Upper lobe of left lung (tissue), 4 donors: Measurements from ENCODE around the gene DOCK1.

Source experiments
- CTCF ChIP-seq, 6 experiments: fragments of 450-650 bp in 4 of 6; fragments of 200-600 bp in 2 of 6; sonication (generic) in 2 of 6; IDR thresholded peaks; one replicate each; pipeline ENCODE4 v1.5.1; 2016 to 2019; ENCODE audit warnings: antibody characterized with exemption in 6 of 6
- EP300 ChIP-seq, 4 donors: sonication (generic); formaldehyde crosslinking; IDR thresholded peaks; one replicate each; pipeline ENCODE4 v1.5.1; 2017; ENCODE audit warnings: antibody characterized with exemption in 4 of 4, control low read depth in 2 of 4
- POLR2A ChIP-seq, 4 donors: fragments of 450-650 bp; IDR thresholded peaks; one replicate each; pipeline ENCODE4 v1.5.1; 2016 to 2017; ENCODE audit warnings: antibody characterized with exemption in 4 of 4, mild to moderate bottlenecking in 2 of 4
- POLR2AphosphoS5 ChIP-seq, 2 donors: sonication (generic); formaldehyde crosslinking; IDR thresholded peaks; one replicate each; pipeline ENCODE4 v1.5.1; 2017; ENCODE audit warnings: antibody characterized with exemption in 2 of 2

- no peak for TF ChIP-seq CTCF (IDR thresholded peaks at IDR 0.05)
- TF ChIP-seq POLR2A (IDR thresholded peaks at IDR 0.05), result no peak
- no peak for TF ChIP-seq EP300 (IDR thresholded peaks at IDR 0.05)
- TF ChIP-seq POLR2AphosphoS5 (IDR thresholded peaks at IDR 0.05), result no peak
Observed at GRCh38 chr10:127035827-127036226, 130.6 kb downstream of the DOCK1 start.
